ENCODE results near the gene LGALS4. TPM values are rescaled to one million over a fixed set of nuclear protein-coding genes. Genes with fewer than 3 reads are reported as not detected.
A peak's percentile ranks its signal among the peaks of the same experiment; 100 is the strongest.

Gene LGALS4
- total and polyA plus RNA-seq, 2 experiments from 2014 or later = 0.87 TPM; not detected in 1

DNA sequence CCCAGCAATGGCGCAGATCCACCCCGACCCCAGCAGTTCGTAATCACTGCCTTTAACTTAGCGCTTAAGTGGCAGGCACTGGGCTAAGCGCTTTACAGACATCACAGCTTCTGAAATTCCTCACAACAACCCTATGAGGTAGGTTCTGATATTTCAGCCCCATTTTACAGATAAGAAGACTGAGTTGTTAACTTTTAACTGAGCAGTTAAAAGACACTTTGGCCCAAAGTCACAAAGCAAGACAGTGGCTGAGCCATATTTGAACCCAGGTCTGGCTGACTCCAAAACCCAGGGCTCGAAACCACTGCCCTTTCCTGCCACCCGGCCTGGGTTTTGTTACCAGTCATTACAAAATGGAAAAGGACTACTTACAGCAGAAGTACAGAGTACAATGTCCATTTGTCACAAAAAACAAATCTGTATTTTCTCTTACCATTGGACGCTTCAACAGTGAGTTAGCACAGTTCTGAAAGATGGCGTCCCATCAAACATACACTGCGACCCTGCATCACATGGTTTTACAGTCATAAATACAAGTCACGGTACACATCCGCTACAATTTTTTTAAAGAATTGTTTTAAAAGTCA is 28.5 kb upstream of the LGALS4 start:
- Histone ChIP-seq H2AFZ (no peak overlapping the region), H3K27me3 (ENCODE audit: insufficient read depth) (no peaks in the 10 kb centered on the region), H3K27ac (ENCODE audit: low read depth) (peak overlapping the region; percentile 69; the same call in 1 of the 2 replicates), H3F3A (replicated peaks; ENCODE audit: low read depth) (peaks cover 86% of the 10 kb centered on the region), H3K9me2 (ENCODE audit: insufficient read depth) (no peaks in the 10 kb centered on the region), H3K4me1 (ENCODE audit: insufficient read depth) (no peaks in the 10 kb centered on the region), H4K20me1 (replicated peaks; ENCODE audit: insufficient read depth) (peaks cover 58% of the 10 kb centered on the region), H3K36me3 (ENCODE audit: insufficient read depth) (peaks cover 92% of the 10 kb centered on the region), H3K79me2 (replicated peaks; ENCODE audit: insufficient read depth) (peaks cover 53% of the 10 kb centered on the region), H3K4me2 (no peak overlapping the region), H3K4me3 (no peak overlapping the region)
- H3K4me1 Mint-ChIP-seq = peaks cover 11% of the 10 kb centered on the region; the same call in 2 of the 3 replicates
- peaks cover 20% of the 10 kb centered on the region for H3K27me3 Mint-ChIP-seq (ENCODE audit: insufficient read depth, low read depth, poor library complexity)
- ATAC-seq (no peak), DNase-seq (ENCODE audit: low spot score) (no peak)
- H3K27ac Mint-ChIP-seq = no peak overlapping the region
- peaks cover 100% of the 10 kb centered on the region for H3K36me3 Mint-ChIP-seq (ENCODE audit: low read depth)
- no peak overlapping the region for H3K4me3 Mint-ChIP-seq
- TF ChIP-seq ZNF331 (CRISPR knock-in tag; IDR thresholded peaks at IDR 0.05; ENCODE audit: low read depth) = no peak
- TF ChIP-seq, protein P1, sequence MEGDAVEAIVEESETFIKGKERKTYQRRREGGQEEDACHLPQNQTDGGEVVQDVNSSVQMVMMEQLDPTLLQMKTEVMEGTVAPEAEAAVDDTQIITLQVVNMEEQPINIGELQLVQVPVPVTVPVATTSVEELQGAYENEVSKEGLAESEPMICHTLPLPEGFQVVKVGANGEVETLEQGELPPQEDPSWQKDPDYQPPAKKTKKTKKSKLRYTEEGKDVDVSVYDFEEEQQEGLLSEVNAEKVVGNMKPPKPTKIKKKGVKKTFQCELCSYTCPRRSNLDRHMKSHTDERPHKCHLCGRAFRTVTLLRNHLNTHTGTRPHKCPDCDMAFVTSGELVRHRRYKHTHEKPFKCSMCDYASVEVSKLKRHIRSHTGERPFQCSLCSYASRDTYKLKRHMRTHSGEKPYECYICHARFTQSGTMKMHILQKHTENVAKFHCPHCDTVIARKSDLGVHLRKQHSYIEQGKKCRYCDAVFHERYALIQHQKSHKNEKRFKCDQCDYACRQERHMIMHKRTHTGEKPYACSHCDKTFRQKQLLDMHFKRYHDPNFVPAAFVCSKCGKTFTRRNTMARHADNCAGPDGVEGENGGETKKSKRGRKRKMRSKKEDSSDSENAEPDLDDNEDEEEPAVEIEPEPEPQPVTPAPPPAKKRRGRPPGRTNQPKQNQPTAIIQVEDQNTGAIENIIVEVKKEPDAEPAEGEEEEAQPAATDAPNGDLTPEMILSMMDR (conservative IDR thresholded peaks at IDR 0.05; ENCODE audit: low read depth in 2 of 2) = no peak
- TF ChIP-seq JUNB (IDR thresholded peaks at IDR 0.05; ENCODE audit: unreplicated experiment) = no peak
- TF ChIP-seq STAT1 (IDR thresholded peaks at IDR 0.05; ENCODE audit: unreplicated experiment) = no peak
- TF ChIP-seq EZH2 (IDR thresholded peaks at IDR 0.05; ENCODE audit: low read depth, unreplicated experiment) = no peak
- no peak for TF ChIP-seq CREB1 (CRISPR knock-in tag; IDR thresholded peaks at IDR 0.05; ENCODE audit: low read depth)
- TF ChIP-seq ZNF114 (CRISPR knock-in tag; IDR thresholded peaks at IDR 0.05) = no peak
- TF ChIP-seq, protein P2, sequence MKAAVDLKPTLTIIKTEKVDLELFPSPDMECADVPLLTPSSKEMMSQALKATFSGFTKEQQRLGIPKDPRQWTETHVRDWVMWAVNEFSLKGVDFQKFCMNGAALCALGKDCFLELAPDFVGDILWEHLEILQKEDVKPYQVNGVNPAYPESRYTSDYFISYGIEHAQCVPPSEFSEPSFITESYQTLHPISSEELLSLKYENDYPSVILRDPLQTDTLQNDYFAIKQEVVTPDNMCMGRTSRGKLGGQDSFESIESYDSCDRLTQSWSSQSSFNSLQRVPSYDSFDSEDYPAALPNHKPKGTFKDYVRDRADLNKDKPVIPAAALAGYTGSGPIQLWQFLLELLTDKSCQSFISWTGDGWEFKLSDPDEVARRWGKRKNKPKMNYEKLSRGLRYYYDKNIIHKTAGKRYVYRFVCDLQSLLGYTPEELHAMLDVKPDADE (IDR thresholded peaks at IDR 0.05) = no peak
- no peak for TF ChIP-seq EZH2phosphoT487 (IDR thresholded peaks at IDR 0.05; ENCODE audit: unreplicated experiment)
- TF ChIP-seq, protein P3, sequence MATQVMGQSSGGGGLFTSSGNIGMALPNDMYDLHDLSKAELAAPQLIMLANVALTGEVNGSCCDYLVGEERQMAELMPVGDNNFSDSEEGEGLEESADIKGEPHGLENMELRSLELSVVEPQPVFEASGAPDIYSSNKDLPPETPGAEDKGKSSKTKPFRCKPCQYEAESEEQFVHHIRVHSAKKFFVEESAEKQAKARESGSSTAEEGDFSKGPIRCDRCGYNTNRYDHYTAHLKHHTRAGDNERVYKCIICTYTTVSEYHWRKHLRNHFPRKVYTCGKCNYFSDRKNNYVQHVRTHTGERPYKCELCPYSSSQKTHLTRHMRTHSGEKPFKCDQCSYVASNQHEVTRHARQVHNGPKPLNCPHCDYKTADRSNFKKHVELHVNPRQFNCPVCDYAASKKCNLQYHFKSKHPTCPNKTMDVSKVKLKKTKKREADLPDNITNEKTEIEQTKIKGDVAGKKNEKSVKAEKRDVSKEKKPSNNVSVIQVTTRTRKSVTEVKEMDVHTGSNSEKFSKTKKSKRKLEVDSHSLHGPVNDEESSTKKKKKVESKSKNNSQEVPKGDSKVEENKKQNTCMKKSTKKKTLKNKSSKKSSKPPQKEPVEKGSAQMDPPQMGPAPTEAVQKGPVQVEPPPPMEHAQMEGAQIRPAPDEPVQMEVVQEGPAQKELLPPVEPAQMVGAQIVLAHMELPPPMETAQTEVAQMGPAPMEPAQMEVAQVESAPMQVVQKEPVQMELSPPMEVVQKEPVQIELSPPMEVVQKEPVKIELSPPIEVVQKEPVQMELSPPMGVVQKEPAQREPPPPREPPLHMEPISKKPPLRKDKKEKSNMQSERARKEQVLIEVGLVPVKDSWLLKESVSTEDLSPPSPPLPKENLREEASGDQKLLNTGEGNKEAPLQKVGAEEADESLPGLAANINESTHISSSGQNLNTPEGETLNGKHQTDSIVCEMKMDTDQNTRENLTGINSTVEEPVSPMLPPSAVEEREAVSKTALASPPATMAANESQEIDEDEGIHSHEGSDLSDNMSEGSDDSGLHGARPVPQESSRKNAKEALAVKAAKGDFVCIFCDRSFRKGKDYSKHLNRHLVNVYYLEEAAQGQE (IDR thresholded peaks at IDR 0.05; ENCODE audit: unreplicated experiment) = no peak
- TF ChIP-seq, protein P4, sequence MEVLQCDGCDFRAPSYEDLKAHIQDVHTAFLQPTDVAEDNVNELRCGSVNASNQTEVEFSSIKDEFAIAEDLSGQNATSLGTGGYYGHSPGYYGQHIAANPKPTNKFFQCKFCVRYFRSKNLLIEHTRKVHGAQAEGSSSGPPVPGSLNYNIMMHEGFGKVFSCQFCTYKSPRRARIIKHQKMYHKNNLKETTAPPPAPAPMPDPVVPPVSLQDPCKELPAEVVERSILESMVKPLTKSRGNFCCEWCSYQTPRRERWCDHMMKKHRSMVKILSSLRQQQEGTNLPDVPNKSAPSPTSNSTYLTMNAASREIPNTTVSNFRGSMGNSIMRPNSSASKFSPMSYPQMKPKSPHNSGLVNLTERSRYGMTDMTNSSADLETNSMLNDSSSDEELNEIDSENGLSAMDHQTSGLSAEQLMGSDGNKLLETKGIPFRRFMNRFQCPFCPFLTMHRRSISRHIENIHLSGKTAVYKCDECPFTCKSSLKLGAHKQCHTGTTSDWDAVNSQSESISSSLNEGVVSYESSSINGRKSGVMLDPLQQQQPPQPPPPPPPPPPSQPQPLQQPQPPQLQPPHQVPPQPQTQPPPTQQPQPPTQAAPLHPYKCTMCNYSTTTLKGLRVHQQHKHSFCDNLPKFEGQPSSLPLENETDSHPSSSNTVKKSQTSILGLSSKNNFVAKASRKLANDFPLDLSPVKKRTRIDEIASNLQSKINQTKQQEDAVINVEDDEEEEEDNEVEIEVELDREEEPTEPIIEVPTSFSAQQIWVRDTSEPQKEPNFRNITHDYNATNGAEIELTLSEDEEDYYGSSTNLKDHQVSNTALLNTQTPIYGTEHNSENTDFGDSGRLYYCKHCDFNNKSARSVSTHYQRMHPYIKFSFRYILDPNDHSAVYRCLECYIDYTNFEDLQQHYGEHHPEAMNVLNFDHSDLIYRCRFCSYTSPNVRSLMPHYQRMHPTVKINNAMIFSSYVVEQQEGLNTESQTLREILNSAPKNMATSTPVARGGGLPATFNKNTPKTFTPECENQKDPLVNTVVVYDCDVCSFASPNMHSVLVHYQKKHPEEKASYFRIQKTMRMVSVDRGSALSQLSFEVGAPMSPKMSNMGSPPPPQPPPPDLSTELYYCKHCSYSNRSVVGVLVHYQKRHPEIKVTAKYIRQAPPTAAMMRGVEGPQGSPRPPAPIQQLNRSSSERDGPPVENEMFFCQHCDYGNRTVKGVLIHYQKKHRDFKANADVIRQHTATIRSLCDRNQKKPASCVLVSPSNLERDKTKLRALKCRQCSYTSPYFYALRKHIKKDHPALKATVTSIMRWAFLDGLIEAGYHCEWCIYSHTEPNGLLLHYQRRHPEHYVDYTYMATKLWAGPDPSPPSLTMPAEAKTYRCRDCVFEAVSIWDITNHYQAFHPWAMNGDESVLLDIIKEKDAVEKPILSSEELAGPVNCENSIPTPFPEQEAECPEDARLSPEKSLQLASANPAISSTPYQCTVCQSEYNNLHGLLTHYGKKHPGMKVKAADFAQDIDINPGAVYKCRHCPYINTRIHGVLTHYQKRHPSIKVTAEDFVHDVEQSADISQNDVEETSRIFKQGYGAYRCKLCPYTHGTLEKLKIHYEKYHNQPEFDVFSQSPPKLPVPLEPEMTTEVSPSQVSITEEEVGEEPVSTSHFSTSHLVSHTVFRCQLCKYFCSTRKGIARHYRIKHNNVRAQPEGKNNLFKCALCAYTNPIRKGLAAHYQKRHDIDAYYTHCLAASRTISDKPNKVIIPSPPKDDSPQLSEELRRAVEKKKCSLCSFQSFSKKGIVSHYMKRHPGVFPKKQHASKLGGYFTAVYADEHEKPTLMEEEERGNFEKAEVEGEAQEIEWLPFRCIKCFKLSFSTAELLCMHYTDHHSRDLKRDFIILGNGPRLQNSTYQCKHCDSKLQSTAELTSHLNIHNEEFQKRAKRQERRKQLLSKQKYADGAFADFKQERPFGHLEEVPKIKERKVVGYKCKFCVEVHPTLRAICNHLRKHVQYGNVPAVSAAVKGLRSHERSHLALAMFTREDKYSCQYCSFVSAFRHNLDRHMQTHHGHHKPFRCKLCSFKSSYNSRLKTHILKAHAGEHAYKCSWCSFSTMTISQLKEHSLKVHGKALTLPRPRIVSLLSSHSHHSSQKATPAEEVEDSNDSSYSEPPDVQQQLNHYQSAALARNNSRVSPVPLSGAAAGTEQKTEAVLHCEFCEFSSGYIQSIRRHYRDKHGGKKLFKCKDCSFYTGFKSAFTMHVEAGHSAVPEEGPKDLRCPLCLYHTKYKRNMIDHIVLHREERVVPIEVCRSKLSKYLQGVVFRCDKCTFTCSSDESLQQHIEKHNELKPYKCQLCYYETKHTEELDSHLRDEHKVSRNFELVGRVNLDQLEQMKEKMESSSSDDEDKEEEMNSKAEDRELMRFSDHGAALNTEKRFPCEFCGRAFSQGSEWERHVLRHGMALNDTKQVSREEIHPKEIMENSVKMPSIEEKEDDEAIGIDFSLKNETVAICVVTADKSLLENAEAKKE (CRISPR knock-in tag; IDR thresholded peaks at IDR 0.05) = no peak
- no peak for TF ChIP-seq POLR2AphosphoS5 (IDR thresholded peaks at IDR 0.05; ENCODE audit: low read depth)
- TF ChIP-seq NANOG (IDR thresholded peaks at IDR 0.05; ENCODE audit: borderline replicate concordance) = no peak
- no peaks in the 10 kb centered on the region for H3K9me3 Mint-ChIP-seq

All from GM23338 (cell line).